ENCODE data around the gene ALDH3A1.

The ALDH3A1 gene

GRCh38 chr17:19727501-19728078 is 20.5 kb downstream of the ALDH3A1 start:
- H3K36me3 ChIP-seq (ENCODE audit: control insufficient read depth, insufficient read depth, low read length): no peaks in the 10 kb centered on the region
- no peak overlapping the region for H3K27ac ChIP-seq (ENCODE audit: low read depth, low read length, severe bottlenecking)
- no peaks in the 10 kb centered on the region for H3K4me1 ChIP-seq (ENCODE audit: control insufficient read depth, insufficient read depth, low read length, poor library complexity, severe bottlenecking)
- H3K4me3 ChIP-seq (ENCODE audit: extremely low read depth, insufficient read depth, low read length, poor library complexity, severe bottlenecking): no peak overlapping the region
- no peaks in the 10 kb centered on the region for H3K9me3 ChIP-seq (ENCODE audit: control insufficient read depth, low read length)
- 80 to 100% methylated on average over 3 to 4 of the region's 4 CpGs for WGBS, 2 experiments (ENCODE audit: insufficient coverage in 2 of 2)

DNA sequence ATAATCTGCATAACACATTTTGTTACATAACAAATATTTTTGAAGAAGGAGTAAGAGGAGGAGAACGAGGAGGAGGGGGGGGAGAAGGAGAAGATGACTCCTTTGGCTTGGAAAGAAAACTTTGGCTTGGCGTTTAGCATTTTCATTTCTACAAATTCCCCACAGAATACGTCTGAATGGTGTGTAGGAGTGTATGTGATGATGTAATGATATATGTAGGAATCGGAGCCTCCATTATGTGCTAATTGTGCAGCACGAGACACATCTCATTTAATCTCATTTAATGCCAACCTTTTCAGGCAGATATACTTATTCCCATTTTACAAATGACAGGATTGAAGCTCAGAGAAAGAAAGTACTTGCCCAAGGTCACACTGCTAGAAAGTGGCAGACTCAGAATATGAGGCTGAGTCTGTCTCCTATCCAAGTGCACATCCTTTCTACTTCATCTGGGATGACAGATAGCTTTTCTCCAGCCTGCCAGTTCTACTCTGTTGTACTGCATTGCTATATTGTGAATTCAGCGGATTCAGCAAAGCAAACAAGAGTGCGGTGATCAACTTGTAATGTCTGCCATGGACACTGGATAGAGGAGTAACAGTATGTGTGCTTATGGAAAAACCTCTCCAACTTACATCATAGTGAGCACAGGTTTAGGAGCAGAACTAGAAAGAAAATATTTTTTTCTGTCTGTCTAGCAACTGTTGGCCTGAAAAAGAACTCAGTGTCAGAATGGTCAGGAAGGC is 21.3 kb downstream of the ALDH3A1 start:
- H3K9me3 ChIP-seq (ENCODE audit: control insufficient read depth, low read length): no peaks in the 10 kb centered on the region
- no peaks in the 10 kb centered on the region for H3K36me3 ChIP-seq (ENCODE audit: control insufficient read depth, insufficient read depth, low read length)
- WGBS, 2 experiments (ENCODE audit: insufficient coverage in 2 of 2): 83 to 100% methylated on average over 1 to 2 of the region's 7 CpGs
- no peak overlapping the region for H3K4me3 ChIP-seq (ENCODE audit: extremely low read depth, insufficient read depth, low read length, poor library complexity, severe bottlenecking)
- H3K27ac ChIP-seq (ENCODE audit: low read depth, low read length, severe bottlenecking): no peak overlapping the region
- no peaks in the 10 kb centered on the region for H3K4me1 ChIP-seq (ENCODE audit: control insufficient read depth, insufficient read depth, low read length, poor library complexity, severe bottlenecking)

DNA sequence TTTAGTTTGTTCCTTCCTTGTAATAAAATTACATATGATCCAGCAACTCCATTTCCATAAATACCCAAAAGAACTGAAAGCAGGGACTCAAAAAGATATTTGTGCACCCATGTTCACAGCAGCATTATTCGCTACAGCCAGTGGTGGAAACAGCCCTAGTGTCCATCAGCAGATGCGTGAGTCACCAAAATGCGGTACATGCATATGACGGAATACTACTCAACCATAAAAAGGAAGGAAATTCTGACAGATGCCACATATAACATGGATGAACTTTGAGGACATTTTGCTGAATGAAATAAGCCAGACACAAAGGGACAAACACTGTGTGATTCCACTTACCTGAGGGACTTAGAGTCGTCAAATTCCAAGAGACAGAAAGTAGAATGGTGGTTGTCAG is 22.6 kb downstream of the ALDH3A1 start:
- no peaks in the 10 kb centered on the region for H3K36me3 ChIP-seq (ENCODE audit: control insufficient read depth, insufficient read depth, low read length)
- no peak overlapping the region for H3K4me3 ChIP-seq (ENCODE audit: extremely low read depth, insufficient read depth, low read length, poor library complexity, severe bottlenecking)
- no peaks in the 10 kb centered on the region for H3K9me3 ChIP-seq (ENCODE audit: control insufficient read depth, low read length)
- WGBS, 2 experiments (ENCODE audit: insufficient coverage in 2 of 2): 93 to 94% methylated on average over 4 to 5 of the region's 5 CpGs
- no peaks in the 10 kb centered on the region for H3K4me1 ChIP-seq (ENCODE audit: control insufficient read depth, insufficient read depth, low read length, poor library complexity, severe bottlenecking)
- no peak overlapping the region for H3K27ac ChIP-seq (ENCODE audit: low read depth, low read length, severe bottlenecking)

DNA sequence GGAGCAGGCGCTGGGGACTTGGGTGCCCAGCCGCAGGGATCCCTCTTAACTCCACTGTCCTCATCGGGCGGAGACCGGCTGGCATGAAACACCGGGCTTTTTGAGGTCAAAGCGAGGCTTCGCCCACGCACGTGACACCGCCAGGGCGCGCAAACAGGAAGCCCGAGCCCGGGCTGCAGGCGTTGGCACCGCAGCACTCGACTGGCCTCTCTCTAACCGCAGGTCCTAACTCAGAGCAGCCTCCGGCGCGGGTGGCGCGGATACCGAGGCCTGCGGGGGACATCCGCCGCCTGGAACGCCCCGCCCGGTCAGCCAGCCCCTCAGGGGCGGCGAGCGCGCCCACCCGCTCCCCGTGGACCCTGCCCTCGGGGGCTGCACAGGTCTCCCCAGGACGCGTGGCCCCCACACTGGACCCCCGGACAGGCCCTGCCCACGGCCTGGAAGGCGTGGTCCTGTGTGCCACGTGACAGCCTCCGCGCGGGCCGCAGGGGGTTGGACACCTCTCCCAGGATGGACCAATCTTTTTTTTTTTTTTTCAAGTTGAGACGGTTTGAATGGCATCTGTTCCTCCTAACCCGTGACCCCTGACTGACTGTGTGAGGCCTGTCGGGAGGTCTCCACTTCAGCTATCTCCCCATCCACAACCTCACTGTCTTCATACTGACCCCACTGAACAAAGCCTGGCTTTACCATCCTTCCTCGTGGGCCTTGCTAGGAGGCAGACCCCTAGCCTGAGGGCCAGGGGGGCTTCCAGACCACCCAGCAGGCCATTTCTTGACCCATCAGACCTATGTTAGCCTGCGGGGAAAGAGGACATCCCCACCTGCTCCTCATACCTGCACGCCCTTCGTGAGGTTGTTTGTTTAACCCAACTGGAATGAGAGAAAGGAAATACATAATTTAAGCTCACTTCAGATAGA is 23.3 kb downstream of the ALDH3A1 start:
- H3K36me3 ChIP-seq (ENCODE audit: control insufficient read depth, insufficient read depth, low read length): no peaks in the 10 kb centered on the region

DNA sequence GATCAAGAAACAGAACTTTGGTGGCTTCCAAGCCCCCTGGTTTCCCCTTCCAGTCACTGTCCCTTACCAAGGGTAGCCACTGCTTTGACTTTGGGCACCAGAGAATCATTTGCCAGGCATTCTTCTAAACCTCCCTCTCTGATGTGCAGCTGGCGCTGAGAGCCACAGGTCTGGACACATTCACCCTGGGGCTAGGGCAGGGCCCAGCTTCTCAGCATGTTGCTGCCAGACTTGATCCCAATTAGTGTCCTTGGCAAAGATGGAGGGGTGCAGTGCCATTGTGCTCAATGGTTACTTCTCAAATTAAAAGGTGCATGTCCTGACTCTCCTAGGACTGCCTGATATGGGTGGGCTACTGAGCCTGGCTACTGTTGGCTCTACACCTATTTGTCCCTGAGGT is 24.1 kb downstream of the ALDH3A1 start:
- Histone ChIP-seq H3K9me3 (ENCODE audit: control insufficient read depth, low read length) (no peaks in the 10 kb centered on the region), H3K4me1 (ENCODE audit: control insufficient read depth, insufficient read depth, low read length, poor library complexity, severe bottlenecking) (no peaks in the 10 kb centered on the region), H3K36me3 (ENCODE audit: control insufficient read depth, insufficient read depth, low read length) (no peaks in the 10 kb centered on the region), H3K4me3 (ENCODE audit: extremely low read depth, insufficient read depth, low read length, poor library complexity, severe bottlenecking) (no peak overlapping the region), H3K27ac (ENCODE audit: low read depth, low read length, severe bottlenecking) (no peak overlapping the region)
- 100% methylated on average over 1 of the region's 1 CpG for WGBS, 2 experiments (ENCODE audit: insufficient coverage in 2 of 2)

More for the DNA sequence above, 23.3 kb downstream of the ALDH3A1 start:
- H3K4me3 ChIP-seq (ENCODE audit: extremely low read depth, insufficient read depth, low read length, poor library complexity, severe bottlenecking): no peak overlapping the region
- WGBS, 2 experiments (ENCODE audit: insufficient coverage in 2 of 2): 92 to 94% methylated on average over 44 to 47 of the region's 55 CpGs
- no peak overlapping the region for H3K27ac ChIP-seq (ENCODE audit: low read depth, low read length, severe bottlenecking)
- H3K9me3 ChIP-seq (ENCODE audit: control insufficient read depth, low read length): no peaks in the 10 kb centered on the region
- no peaks in the 10 kb centered on the region for H3K4me1 ChIP-seq (ENCODE audit: control insufficient read depth, insufficient read depth, low read length, poor library complexity, severe bottlenecking)

DNA sequence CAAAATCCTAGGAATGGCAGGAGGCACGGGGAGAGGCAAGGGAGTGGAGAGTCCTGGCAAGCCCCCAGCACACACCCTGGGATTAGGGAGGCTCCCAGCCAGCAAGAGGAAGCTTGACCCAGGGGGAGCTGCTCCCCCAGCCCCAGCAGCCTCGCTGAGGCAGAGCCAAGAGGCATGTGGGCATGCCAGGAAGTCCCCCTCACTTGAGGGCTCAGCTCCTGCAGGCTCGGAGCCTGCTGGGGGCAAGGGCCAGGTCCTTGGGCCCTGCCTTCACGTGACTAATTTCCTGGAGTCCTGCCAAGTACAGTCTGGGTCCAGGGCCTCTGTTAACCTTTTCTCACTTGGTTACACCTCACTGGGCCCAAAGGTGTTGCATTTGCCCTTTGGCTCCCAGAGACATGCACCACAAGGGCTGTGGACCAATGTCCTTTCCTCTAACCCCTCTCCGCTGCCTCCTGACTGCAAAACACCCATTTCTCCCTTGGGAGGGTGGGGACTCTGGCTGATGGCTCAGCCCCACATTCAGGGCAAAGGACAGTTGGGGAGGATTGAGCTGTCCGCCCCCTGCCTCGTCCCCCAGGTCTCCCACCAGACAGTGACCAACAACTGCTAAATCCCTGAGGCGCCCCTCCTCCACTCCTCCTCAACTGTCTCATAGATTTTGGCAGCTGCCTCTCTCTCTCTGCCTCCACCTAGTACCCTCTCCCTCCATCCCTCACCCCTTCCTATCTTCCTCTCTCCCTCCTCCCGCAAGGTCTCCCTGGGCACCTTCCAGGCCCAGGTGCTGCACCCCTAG is 27.3 kb downstream of the ALDH3A1 start:
- 62 to 74% methylated on average over 7 to 9 of the region's 9 CpGs for WGBS, 2 experiments (ENCODE audit: insufficient coverage in 2 of 2)
- Histone ChIP-seq H3K27ac (ENCODE audit: low read depth, low read length, severe bottlenecking) (no peak overlapping the region), H3K9me3 (ENCODE audit: control insufficient read depth, low read length) (no peaks in the 10 kb centered on the region), H3K4me3 (ENCODE audit: extremely low read depth, insufficient read depth, low read length, poor library complexity, severe bottlenecking) (no peak overlapping the region), H3K4me1 (ENCODE audit: control insufficient read depth, insufficient read depth, low read length, poor library complexity, severe bottlenecking) (no peaks in the 10 kb centered on the region), H3K36me3 (ENCODE audit: control insufficient read depth, insufficient read depth, low read length) (no peaks in the 10 kb centered on the region)

GRCh38 chr17:19720210-19720475 is 28.0 kb downstream of the ALDH3A1 start:
- Histone ChIP-seq H3K4me3 (ENCODE audit: extremely low read depth, insufficient read depth, low read length, poor library complexity, severe bottlenecking) (no peak overlapping the region), H3K27ac (ENCODE audit: low read depth, low read length, severe bottlenecking) (no peak overlapping the region), H3K4me1 (ENCODE audit: control insufficient read depth, insufficient read depth, low read length, poor library complexity, severe bottlenecking) (no peaks in the 10 kb centered on the region), H3K9me3 (ENCODE audit: control insufficient read depth, low read length) (no peaks in the 10 kb centered on the region), H3K36me3 (ENCODE audit: control insufficient read depth, insufficient read depth, low read length) (no peaks in the 10 kb centered on the region)
- 93 to 94% methylated on average over 3 to 4 of the region's 5 CpGs for WGBS, 2 experiments (ENCODE audit: insufficient coverage in 2 of 2)

- no peak overlapping the region for H3K27ac ChIP-seq (ENCODE audit: low read depth, low read length, severe bottlenecking)
- no peaks in the 10 kb centered on the region for H3K4me1 ChIP-seq (ENCODE audit: control insufficient read depth, insufficient read depth, low read length, poor library complexity, severe bottlenecking)
- no peaks in the 10 kb centered on the region for H3K36me3 ChIP-seq (ENCODE audit: control insufficient read depth, insufficient read depth, low read length)
- 93 to 94% methylated on average over 23 of the region's 23 CpGs for WGBS, 2 experiments (ENCODE audit: insufficient coverage in 2 of 2)
- no peak overlapping the region for H3K4me3 ChIP-seq (ENCODE audit: extremely low read depth, insufficient read depth, low read length, poor library complexity, severe bottlenecking)
- no peaks in the 10 kb centered on the region for H3K9me3 ChIP-seq (ENCODE audit: control insufficient read depth, low read length)
These were observed 28.5 kb downstream of the ALDH3A1 start for GRCh38 chr17:19719355-19720209.

GRCh38 chr17:19718613-19719354 is 29.3 kb downstream of the ALDH3A1 start:
- Histone ChIP-seq H3K36me3 (ENCODE audit: control insufficient read depth, insufficient read depth, low read length) (no peaks in the 10 kb centered on the region), H3K4me1 (ENCODE audit: control insufficient read depth, insufficient read depth, low read length, poor library complexity, severe bottlenecking) (no peaks in the 10 kb centered on the region), H3K4me3 (ENCODE audit: extremely low read depth, insufficient read depth, low read length, poor library complexity, severe bottlenecking) (no peak overlapping the region), H3K27ac (ENCODE audit: low read depth, low read length, severe bottlenecking) (no peak overlapping the region), H3K9me3 (ENCODE audit: control insufficient read depth, low read length) (no peaks in the 10 kb centered on the region)
- WGBS, 2 experiments (ENCODE audit: insufficient coverage in 2 of 2): 80 to 82% methylated on average over 15 to 16 of the region's 18 CpGs
